NCI-H1105 treated with DMSO at 0.1 percent for 48 hours (cell line): ENCODE data around the gene DNAJB9.
A peak's percentile ranks its signal among the peaks of the same experiment; 100 is the strongest.

Experiments used
- DNase-seq: peaks from one replicate; lab custom pipeline; 2025; lab: John Stamatoyannopoulos, UW

Gene DNAJB9

GRCh38 chr7:108568801-108569380 lies 783 bp upstream of the DNAJB9 start:
- no peak for DNase-seq

GRCh38 chr7:108570146-108570755 lies 577 bp downstream of the DNAJB9 start:
- DNase-seq = peak; percentile 54

- DNase-seq = no peak
Measured at GRCh38 chr7:108572480-108572879, 2.8 kb downstream of the DNAJB9 start.

GRCh38 chr7:108575156-108575555 lies 5.5 kb downstream of the DNAJB9 start:
- DNase-seq = no peak

GRCh38 chr7:108576116-108576515 lies 6.4 kb downstream of the DNAJB9 start:
- no peak for DNase-seq

- DNase-seq = no peak
Measured at GRCh38 chr7:108578937-108579336, 9.3 kb downstream of the DNAJB9 start.

GRCh38 chr7:108580298-108580697 lies 10.6 kb downstream of the DNAJB9 start:
- no peak for DNase-seq

- no peak for DNase-seq
Measured at GRCh38 chr7:108581655-108582491, 12.2 kb downstream of the DNAJB9 start.

- no peak for DNase-seq
Measured at GRCh38 chr7:108584211-108584610, 14.5 kb downstream of the DNAJB9 start.

GRCh38 chr7:108585843-108586242 lies 16.2 kb downstream of the DNAJB9 start:
- DNase-seq = no peak

- DNase-seq = no peak
Measured at GRCh38 chr7:108586274-108586710, 16.6 kb downstream of the DNAJB9 start.

GRCh38 chr7:108589199-108589598 lies 19.5 kb downstream of the DNAJB9 start:
- no peak for DNase-seq

GRCh38 chr7:108589874-108590273 lies 20.2 kb downstream of the DNAJB9 start:
- no peak for DNase-seq

GRCh38 chr7:108590606-108591005 lies 20.9 kb downstream of the DNAJB9 start:
- DNase-seq = no peak

GRCh38 chr7:108592646-108593201 lies 23.1 kb downstream of the DNAJB9 start:
- DNase-seq = peak; percentile 87

GRCh38 chr7:108596560-108596959 lies 26.9 kb downstream of the DNAJB9 start:
- no peak for DNase-seq

GRCh38 chr7:108598153-108598552 lies 28.5 kb downstream of the DNAJB9 start:
- DNase-seq = peak; percentile 47

GRCh38 chr7:108598914-108599580 lies 29.4 kb downstream of the DNAJB9 start:
- DNase-seq = peak; percentile 30

GRCh38 chr7:108600399-108600798 lies 30.7 kb downstream of the DNAJB9 start:
- no peak for DNase-seq

- no peak for DNase-seq
Measured at GRCh38 chr7:108603656-108604306, 34.1 kb downstream of the DNAJB9 start.

- no peak for DNase-seq
Measured at GRCh38 chr7:108604307-108605077, 34.8 kb downstream of the DNAJB9 start.
